HG02884 (cell line): Measurements from ENCODE around the gene UNC93A.
A peak's percentile ranks its signal among the peaks of the same experiment; 100 is the strongest.
"Not testable (repeated sequence)": the region's sequence is repeated elsewhere in the genome, so short reads cannot be mapped to it uniquely, and the experiment has no call there.

ENCODE experiments used
- ATAC-seq: cut with Tn5 transposase; IDR thresholded peaks from one replicate; pipeline ENCODE4 v1.9.1; 2021; ENCODE audit warnings: mild to moderate bottlenecking, moderate library complexity; ENCODE audit not compliant: unreplicated experiment

The UNC93A gene

DNA sequence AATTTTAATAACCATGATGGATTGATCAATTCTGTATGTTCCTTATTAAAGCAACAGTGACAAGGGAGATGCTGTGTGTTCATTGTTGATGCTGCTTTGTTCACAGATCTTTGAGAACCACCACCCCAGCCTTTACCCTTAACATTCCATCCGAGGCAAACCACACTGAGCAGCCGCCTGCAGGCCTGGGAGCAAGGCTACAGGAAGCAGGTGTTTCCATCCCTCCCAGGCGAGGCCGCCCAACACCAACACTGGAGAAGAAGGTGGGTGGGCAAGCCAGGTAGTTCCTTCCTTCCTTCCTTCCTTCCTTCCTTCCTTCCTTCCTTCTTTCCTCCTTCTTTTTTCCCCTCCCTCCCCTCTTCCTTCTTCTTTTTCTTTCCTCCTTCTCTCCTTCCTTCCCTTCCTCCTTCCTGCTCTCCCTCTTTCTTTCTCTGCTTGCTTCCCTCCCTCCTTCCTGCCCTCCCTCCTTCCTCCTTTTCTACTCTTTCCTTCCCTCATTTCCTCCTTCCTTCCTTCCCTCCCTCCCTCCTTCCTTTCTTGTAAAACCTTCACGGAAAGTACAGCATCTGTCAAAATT, 47.5 kb downstream of the UNC93A start:
- no peak for ATAC-seq

DNA sequence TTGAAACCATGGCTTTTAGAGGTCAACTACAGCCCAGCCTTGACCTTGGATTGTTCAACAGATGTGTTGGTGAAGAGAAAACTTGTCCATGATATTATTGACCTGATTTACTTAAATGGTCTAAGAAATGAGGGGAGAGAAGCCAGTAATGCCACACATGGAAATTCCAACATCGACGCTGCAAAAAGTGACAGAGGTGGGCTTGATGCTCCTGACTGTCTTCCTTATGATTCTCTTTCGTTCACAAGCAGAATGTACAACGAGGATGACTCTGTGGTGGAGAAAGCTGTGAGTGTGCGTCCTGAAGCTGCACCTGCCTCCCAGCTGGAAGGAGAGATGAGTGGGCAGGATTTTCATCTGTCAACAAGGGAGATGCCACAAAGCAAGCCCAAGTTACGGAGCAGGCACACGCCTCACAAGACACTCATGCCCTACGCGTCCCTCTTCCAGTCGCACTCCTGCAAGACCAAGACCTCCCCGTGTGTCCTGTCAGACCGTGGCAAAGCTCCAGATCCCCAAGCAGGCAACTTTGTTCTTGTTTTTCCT, 50.0 kb downstream of the UNC93A start:
- ATAC-seq = no peak

DNA sequence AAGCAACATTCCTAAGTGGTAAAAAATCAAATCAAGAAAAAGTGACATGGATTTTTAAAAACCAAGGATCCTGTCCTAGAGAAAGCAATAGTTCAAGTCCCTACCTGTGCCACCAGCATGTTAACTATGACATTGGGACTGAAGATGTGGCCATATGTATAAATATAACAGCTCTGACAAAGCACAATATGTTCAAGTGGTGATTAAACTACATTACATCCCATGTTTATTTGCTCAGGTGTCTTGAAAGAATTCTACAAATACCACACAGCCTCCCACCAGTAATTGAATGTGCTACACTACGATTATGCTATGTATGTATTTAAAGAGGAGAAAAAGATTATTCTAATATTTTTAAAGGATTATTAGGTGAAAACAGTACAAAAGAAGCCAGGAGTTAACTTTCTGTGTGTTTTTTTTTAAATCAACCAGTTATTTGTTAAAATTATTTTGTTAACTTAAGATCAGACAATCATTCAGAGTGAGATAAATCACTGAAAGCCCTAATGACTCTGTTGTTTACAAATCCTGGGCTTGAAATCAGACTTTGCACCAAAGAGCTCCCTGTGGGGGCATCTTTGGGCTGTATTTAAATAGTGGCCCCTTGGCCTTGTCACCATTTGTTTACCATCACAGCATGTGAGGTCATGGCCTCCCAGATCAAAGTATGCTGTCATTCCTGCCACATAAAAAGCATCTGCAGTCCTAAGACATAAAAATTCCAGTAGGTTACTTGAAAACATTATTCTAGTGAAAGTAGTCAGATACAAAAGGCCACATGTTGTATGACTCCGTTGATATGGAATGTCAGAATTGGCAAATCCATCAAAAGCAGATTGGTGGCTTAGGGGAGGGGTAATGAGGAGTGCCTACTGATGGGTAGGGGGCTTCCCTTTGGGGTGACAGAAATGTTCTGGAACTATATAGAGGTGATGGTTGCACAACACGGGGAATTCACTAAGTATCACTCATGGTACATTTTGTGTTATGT, 50.8 kb downstream of the UNC93A start:
- ATAC-seq = no peak

DNA sequence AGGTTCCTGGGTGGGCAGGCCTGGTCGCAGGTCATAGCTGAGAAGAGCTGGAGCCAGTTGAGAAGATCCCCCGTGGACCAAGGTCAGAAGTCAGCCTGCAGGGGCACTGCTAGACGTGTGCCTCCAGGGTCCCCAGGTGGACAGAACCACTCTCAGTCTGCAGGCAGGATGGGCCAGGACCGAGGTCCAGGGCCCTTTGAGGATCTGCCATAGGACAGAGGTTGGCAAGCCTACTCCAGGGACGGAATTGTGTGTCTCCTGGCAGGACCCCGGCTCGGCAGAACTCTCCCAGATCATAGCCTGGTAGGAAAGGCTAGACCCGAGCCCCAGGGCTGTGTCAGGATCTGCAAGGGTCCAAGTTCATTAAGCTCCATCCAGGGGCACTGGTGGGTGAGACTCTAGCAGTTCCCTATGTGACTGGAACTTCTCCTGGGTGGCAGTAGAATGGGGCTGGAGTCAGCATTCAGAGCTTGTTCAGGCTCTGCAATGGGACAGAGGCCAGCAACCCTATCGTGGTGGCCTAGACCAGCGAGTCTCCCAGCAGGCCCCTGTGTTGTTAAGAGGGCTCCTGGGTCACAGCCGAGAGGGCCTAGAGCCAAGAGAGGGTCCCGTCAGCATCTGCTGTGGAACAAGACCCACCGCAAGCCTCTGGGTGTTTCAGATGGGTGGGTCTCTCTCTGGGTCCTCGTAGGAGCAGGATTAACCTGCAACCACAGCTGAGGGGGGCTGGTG, 51.9 kb downstream of the UNC93A start:
- ATAC-seq = no peak

DNA sequence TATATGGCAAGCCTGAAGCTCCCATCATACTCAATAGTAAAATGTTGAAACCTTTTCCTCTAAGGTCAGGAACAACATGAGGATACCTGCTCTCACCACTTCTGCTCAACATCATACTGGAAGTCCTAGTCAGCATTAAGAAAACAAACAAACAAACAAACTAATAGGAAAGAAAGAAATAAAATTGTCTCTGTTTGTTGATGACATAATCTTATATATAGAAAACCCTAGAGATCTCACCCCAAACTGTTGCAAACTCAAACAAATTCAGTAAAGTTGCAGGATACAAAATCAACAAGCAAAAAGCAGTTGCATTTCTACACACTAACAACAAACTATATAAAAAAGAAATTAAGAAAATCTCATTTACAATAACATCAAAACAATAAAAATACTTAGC, 54.2 kb downstream of the UNC93A start:
- no peak for ATAC-seq

DNA sequence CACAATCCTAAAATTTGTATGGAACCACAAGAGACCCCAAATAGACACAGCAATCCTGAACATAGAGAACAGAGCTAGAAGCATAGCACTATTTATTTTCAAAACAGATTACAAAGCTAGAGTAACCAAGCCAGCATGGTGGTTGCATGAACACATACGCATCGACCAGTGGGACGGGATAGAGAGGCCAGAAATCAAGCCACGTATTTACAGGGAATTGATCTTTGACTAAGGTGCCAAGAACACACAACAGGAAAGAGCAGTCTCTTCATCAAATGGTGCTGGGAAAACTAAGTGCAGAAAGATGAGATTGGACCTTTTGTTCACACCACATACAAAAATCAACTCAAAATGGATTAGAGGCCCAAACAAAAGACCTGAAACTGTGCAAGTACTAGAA, 54.8 kb downstream of the UNC93A start:
- no peak for ATAC-seq

DNA sequence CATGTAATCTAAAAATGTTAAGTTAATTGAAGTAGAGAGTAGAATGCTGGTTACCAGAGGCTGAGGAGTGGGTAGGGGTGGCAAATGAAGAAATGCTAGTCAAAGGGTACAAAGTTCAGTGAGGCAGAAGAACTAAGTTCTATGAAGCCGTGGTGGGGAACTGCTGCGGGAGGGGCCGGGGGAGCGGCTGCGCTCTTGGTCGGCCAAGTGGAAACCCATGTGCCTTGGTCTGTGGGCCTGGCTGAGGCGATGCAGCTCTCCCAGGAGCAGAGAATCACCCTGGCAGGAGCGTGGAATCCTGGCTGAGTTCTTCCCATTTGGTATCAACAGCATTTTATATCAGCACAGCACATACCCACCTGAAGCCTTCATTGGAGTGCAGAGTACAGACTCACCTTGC, 56.1 kb downstream of the UNC93A start:
- ATAC-seq = no peak

DNA sequence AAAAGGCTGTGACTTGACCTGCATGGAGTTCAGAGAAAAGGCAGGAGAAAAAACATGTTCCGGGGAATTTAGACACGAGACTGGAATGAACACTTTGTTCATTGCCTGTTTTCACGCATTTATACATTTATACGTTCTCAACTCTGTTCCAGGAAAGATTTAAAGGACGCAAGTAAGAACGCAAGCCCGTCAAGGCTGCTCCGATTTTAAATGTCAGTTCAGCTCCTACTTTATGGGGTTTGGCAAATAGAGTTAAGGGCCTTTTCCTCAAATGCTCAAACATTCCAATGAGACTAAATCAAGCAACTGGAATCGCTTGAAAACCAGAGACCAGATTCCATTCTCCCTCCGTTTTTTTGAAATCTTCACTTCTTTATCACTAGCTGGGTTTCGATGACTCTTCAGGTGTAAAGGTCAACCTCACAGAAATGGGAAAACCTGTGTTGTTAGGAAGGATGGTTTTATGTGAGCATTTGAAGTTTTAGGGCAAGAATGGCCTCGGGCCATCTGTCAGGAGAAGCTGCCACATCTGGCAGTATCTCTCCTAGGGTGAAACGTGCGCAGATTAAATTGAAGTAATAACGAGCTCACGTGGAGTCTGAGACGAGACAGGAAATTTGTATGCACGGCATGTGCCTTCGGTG, 58.6 kb downstream of the UNC93A start:
- ATAC-seq = no peak

DNA sequence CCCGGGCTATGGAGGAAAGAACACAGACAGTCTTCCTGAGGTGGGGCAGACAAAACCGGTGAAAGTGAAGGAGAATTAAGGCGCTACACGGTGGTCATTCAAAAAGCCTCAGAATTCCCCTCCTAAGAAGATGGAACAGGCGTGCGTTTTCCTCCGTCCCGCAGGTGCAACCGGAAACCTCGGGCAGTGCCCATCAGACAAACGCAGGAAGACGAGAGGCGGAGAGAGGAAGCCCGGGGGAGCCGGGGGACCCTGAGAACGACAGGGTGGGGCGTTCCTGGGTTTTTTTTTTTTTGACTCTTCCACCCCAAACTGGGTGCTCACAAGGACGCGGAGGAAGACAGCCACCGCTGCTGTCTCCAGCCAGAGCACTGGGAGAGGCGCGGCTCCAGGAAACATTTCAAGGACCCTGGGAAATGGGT, 59.2 kb downstream of the UNC93A start:
- no peak for ATAC-seq

DNA sequence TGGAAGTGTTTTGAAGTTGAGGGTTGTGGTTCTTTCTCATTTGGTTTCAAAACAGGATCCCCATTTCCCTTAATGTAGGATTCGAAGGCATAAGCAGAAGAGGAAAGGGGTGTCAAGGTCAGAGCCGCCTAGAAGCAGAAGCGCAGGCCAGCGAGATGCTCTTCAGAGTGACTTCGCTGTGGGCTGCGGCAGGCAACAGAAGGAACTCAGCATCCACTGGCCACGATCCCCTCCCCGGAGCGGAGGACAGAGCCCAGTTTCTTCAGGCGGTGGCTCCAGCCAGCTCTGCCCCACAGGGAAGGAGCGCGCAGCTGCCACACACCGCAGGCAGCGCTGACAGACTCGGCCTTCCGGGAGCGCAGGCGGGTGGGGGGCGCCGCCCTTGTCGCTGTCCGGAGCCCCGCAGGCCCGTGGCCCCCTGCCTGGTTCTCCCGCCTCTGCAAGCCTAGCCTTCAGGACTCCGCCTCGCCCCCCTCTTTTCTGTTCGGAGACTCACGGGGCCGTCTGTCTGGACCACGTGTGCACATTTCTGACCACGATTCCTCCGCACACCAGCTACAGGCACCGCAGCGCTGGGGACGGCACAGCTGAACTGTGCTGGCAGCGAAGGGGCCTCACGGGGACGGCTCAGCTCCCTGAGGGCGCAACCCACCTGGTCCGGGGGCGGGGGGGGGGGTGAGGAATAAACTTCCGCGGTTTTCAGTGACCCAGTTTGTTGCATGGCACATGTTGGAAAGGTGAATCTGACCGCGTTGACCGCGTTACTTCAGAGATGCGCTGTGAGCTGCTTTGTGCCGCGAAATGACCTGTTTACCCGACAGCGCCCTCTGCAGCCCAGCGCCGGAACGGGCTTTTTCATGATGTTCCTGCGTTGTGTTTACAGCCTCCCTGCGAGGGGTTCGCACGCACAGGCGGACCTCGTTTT, 59.9 kb downstream of the UNC93A start:
- peak; percentile 57 for ATAC-seq

DNA sequence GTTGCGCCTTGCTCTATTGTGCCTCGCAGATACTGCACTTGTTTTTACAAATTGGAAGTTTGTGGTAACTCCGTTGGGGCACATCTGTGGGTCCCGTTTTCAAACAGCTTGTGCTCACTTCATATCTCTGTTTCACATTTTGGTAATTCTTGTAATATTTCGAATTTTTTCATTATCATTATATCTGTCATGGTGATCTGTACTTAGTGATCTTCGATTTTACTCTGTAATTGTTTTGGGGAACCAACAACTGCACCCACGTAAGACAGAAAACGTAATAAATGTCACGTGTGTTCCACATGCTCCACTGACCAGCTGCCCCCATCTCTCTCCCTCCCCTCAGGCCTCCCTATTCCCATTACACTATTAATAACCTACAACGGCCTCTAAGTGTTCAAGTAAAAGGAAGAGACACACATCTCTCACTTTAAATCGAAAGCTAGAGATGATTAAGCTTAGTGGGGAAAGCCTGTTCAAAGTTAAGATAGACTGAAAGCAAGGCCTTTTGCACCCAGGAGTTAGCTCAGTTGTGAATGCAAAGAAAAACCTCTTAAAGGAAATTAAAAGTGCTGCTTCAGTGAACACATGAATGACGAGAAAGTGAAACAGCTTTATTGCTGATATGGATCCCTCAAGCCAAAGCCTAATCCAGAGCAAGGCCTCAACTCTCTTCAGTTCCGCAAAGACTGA, 60.7 kb downstream of the UNC93A start:
- ATAC-seq = peak; percentile 40

DNA sequence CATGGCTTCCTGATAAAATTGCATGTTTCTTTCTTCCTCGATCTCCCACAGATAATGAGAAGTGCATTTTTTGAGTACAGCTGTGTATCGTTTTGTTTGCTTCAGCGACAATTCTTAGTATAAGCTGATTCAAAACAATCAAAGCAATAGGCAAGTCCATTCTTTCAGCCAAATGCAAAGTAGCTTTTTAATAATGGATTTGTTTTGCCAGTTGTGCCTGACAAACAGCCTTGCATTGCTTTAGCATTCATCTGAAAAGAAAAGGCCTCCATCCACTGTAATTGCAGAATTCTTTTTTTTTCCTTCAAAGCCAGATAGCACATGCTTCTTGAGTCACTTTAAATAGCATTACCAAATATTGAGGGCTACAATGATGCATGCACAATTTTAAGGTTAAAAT, 65.8 kb downstream of the UNC93A start:
- no peak for ATAC-seq

DNA sequence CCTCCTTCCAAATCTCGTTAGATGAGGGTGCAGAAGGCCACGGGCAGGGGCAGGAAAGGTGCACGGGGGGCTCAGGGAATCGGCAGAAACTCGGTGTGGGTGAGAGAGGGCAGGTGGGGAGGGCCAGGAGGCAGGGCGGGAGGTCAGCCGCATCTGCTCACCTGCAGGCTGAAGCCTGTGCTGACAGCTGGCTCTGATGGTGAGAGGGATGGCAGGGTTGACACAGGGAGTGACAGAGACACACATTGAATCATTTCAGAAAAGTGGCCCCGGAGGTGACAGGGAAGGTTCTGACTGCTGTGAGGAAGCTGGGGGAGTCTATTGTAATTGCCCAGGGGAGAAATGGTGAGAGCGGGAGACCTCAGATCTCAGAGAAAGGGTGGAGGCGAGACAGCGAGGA, 67.3 kb downstream of the UNC93A start:
- ATAC-seq = not testable (repeated sequence)

DNA sequence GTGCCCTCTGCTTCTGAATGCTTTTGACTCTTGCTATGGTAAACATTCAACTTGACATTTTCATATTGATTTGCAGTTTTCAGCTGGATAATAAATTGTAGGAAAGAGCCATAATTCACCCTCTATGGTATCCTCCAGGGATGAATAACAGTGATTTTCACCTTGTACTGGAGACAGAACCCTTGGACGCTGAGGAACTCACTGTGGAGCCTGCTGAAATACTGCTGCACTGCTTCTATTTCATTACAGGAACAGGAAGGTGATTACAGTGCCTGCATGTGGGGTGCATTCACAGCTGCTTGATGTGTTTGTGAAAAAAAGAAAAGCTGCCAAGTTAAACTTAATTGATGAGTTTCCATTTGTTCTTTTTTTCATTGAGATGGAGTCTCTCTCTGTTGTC, 70.1 kb downstream of the UNC93A start:
- not testable (repeated sequence) for ATAC-seq
